Measurements from ENCODE around the gene UBE2E3.

DNA sequence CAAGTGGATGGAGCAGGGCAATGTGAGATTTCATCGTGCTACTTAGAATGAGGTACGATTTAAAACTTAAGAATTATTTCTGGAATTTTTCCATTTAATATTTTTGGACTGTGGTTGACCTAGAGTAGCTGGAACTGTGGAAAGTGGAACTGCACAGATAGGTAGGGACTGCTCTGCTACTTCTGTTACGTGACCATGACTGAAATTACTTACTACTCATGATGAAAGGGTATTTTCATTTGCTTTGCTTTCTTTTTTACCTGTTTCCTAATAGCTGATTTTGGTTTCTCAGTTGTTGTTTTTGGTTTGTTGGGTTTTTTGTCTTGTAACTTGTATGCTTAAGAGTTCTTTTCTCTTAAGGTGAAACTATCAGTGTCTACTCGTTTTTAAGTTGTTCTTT is 11.4 kb downstream of the UBE2E3 start:
- TF ChIP-seq, protein P1, sequence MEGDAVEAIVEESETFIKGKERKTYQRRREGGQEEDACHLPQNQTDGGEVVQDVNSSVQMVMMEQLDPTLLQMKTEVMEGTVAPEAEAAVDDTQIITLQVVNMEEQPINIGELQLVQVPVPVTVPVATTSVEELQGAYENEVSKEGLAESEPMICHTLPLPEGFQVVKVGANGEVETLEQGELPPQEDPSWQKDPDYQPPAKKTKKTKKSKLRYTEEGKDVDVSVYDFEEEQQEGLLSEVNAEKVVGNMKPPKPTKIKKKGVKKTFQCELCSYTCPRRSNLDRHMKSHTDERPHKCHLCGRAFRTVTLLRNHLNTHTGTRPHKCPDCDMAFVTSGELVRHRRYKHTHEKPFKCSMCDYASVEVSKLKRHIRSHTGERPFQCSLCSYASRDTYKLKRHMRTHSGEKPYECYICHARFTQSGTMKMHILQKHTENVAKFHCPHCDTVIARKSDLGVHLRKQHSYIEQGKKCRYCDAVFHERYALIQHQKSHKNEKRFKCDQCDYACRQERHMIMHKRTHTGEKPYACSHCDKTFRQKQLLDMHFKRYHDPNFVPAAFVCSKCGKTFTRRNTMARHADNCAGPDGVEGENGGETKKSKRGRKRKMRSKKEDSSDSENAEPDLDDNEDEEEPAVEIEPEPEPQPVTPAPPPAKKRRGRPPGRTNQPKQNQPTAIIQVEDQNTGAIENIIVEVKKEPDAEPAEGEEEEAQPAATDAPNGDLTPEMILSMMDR (IDR thresholded peaks at IDR 0.05): no peak
- TF ChIP-seq EP300 (IDR thresholded peaks at IDR 0.05) (no peak), POLR2A (IDR thresholded peaks at IDR 0.05) (no peak)
